KMS-11 (cell line): Measurements from ENCODE around the gene MID1.
"Not testable (repeated sequence)": the region's sequence is repeated elsewhere in the genome, so short reads cannot be mapped to it uniquely, and the experiment has no call there.

Experiments used
- H2AFZ ChIP-seq: fragments of 200-600 bp; sonication (generic); 2 replicates; pipeline ENCODE4 v1.6.1; 2016; ENCODE audit warnings: antibody characterized with exemption, mixed run types, low read depth
- H3K27ac ChIP-seq: fragments of 200-600 bp; sonication (generic); 2 replicates; pipeline ENCODE4 v1.6.1; 2016; ENCODE audit warnings: mild to moderate bottlenecking, mixed run types
- H3K27me3 ChIP-seq: fragments of 200-600 bp; sonication (generic); 2 replicates; pipeline ENCODE4 v1.6.1; 2017; ENCODE audit warnings: mild to moderate bottlenecking, low read depth, mixed run types, moderate library complexity; ENCODE audit not compliant: insufficient read depth
- H3K36me3 ChIP-seq: fragments of 200-600 bp; sonication (generic); 2 replicates; pipeline ENCODE4 v1.6.1; 2017; ENCODE audit warnings: mild to moderate bottlenecking, mixed run types; ENCODE audit not compliant: insufficient read depth
- H3K4me1 ChIP-seq: fragments of 200-600 bp; sonication (generic); 2 replicates; pipeline ENCODE4 v1.6.1; 2016; ENCODE audit warnings: mild to moderate bottlenecking, low read depth, mixed run types; ENCODE audit not compliant: poor library complexity, severe bottlenecking
- H3K4me2 ChIP-seq: fragments of 200-600 bp; sonication (generic); 2 replicates; pipeline ENCODE4 v1.7.0; 2016; ENCODE audit warnings: mild to moderate bottlenecking, mixed run types
- H3K4me3 ChIP-seq: fragments of 200-600 bp; sonication (generic); IDR thresholded peaks from 2 replicates; pipeline ENCODE4 v1.6.1; 2017; ENCODE audit warnings: low read depth, low read length, mixed read lengths; ENCODE audit not compliant: insufficient read depth
- H3K79me2 ChIP-seq: fragments of 200-600 bp; sonication (generic); 2 replicates; pipeline ENCODE4 v1.6.1; 2016; ENCODE audit warnings: low read depth, mixed run types; ENCODE audit not compliant: insufficient read depth
- H3K9ac ChIP-seq: fragments of 200-600 bp; sonication (generic); 2 replicates; pipeline ENCODE4 v1.6.1; 2016; ENCODE audit warnings: mild to moderate bottlenecking, mixed run types
- H4K20me1 ChIP-seq: fragments of 200-600 bp; sonication (generic); 2 replicates; pipeline ENCODE4 v1.6.1; 2016; ENCODE audit warnings: mild to moderate bottlenecking, mixed run types; ENCODE audit not compliant: insufficient read depth
- CTCF ChIP-seq: fragments of 200-600 bp; sonication (generic); conservative IDR thresholded peaks from 2 replicates; pipeline ENCODE4 v1.6.1; 2017; ENCODE audit warnings: low read depth, mild to moderate bottlenecking, antibody characterized with exemption, low read length, moderate library complexity, mixed read lengths

Gene MID1

GRCh38 chrX:10591363-10592335 is 28.7 kb downstream of the MID1 start:
- no peak overlapping the region for H3K27ac ChIP-seq
- no peaks in the 10 kb centered on the region for H3K27me3 ChIP-seq
- H3K36me3 ChIP-seq = no peaks in the 10 kb centered on the region
- no peaks in the 10 kb centered on the region for H3K4me1 ChIP-seq
- no peak overlapping the region for H3K4me3 ChIP-seq
- H3K79me2 ChIP-seq = no peaks in the 10 kb centered on the region
- H4K20me1 ChIP-seq = no peaks in the 10 kb centered on the region
- no peak for TF ChIP-seq CTCF
- H2AFZ ChIP-seq = no peak overlapping the region
- no peak overlapping the region for H3K4me2 ChIP-seq
- no peak overlapping the region for H3K9ac ChIP-seq

DNA sequence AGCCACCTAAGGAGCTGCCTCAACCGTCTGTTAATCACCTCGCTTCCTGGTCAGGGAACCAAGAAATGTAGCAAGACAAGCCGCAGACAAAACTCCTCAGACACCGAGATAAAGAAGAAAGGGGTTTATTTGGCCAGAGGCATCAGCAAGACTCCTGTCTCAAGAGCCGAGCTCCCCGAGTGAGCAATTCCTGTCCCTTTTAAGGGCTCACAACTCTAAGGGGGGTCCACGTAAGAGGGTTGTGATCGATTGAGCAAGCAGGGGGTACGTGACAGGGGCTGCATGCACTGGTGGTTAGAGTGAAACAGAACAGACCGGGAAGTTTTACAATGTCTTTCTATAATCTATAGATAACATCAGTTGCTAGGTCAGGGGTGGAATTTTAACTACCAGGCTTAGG is 30.6 kb downstream of the MID1 start:
- H2AFZ ChIP-seq, H3K27ac ChIP-seq, H4K20me1 ChIP-seq, H3K4me2 ChIP-seq, H3K36me3 ChIP-seq, H3K79me2 ChIP-seq, H3K27me3 ChIP-seq, H3K9ac ChIP-seq, H3K4me1 ChIP-seq, H3K4me3 ChIP-seq: not testable (repeated sequence)

- H3K27me3 ChIP-seq = no peaks in the 10 kb centered on the region
- no peaks in the 10 kb centered on the region for H4K20me1 ChIP-seq
- no peak overlapping the region for H2AFZ ChIP-seq
- H3K4me2 ChIP-seq = no peak overlapping the region
- H3K4me1 ChIP-seq = no peaks in the 10 kb centered on the region
- H3K4me3 ChIP-seq = no peak overlapping the region
- H3K79me2 ChIP-seq = no peaks in the 10 kb centered on the region
- TF ChIP-seq CTCF = no peak
- no peak overlapping the region for H3K27ac ChIP-seq
- H3K36me3 ChIP-seq = no peaks in the 10 kb centered on the region
- H3K9ac ChIP-seq = no peak overlapping the region
Observed at GRCh38 chrX:10589098-10589497, 31.3 kb downstream of the MID1 start.

DNA sequence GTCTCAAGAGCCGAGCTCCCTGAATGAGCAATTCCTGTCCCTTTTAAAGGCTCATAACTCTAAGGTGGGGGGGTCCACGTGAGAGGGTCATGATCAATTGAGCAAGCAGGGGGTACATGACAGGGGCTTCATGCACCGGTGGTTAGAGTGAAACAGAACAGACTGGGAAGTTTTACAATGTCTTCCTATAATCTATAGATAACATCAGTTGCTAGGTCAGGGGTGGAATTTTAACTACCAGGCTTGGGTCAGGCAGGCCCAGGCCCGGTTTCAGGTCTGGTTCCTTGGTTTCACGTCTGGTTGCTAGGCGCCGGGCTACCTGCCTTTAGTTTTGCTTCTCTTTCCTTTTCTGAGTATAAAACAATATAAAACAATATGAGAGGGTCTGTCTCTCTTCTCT is 35.5 kb downstream of the MID1 start:
- not testable (repeated sequence) for H4K20me1 ChIP-seq, H3K4me1 ChIP-seq, H3K4me3 ChIP-seq, H2AFZ ChIP-seq, H3K27ac ChIP-seq, H3K27me3 ChIP-seq, H3K36me3 ChIP-seq, H3K9ac ChIP-seq, H3K4me2 ChIP-seq, H3K79me2 ChIP-seq

DNA sequence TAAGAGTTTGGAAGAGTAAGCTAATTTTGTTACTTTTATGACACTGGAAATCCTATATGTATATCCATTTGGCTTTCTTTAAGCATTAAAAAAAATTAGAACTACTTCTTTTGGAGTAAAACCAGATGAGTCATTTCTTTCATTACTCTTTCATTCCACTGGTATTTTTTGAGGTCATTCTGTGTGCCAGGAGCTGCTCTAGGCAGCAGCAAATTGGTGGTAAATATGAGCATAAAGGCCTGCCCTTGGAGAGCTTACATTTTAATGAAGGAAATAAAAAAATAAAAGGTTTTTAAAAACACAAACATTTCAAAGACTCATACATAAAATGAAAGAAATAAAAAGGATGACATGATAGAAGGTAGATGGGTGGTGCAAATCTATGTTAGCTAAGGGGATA is 37.4 kb downstream of the MID1 start:
- no peak overlapping the region for H3K4me3 ChIP-seq
- TF ChIP-seq CTCF = no peak
- no peaks in the 10 kb centered on the region for H4K20me1 ChIP-seq
- H3K27ac ChIP-seq = no peak overlapping the region
- no peak overlapping the region for H3K4me2 ChIP-seq
- no peaks in the 10 kb centered on the region for H3K36me3 ChIP-seq
- no peak overlapping the region for H3K9ac ChIP-seq
- H3K27me3 ChIP-seq = no peaks in the 10 kb centered on the region
- no peaks in the 10 kb centered on the region for H3K79me2 ChIP-seq
- no peaks in the 10 kb centered on the region for H3K4me1 ChIP-seq
- no peak overlapping the region for H2AFZ ChIP-seq
